Neural progenitor cell (in vitro differentiated cells): ENCODE results near the gene TBC1D1.

Experiments used
- CTCF ChIP-seq: fragments of 200-600 bp; sonication (generic); IDR thresholded peaks from 2 replicates; pipeline ENCODE4 v1.5.1; 2017; ENCODE audit warnings: antibody characterized with exemption, mild to moderate bottlenecking
- EZH2 ChIP-seq: fragments of 200-600 bp; sonication (generic); IDR thresholded peaks from 2 replicates; pipeline ENCODE4 v1.6.1; 2017; ENCODE audit warnings: antibody characterized with exemption, mild to moderate bottlenecking, moderate library complexity
- EZH2phosphoT487 ChIP-seq: fragments of 200-600 bp; sonication (generic); IDR thresholded peaks from 2 replicates; pipeline ENCODE4 v1.6.1; 2017; ENCODE audit warnings: antibody characterized with exemption

- TF ChIP-seq CTCF (no peak), EZH2phosphoT487 (no peak), EZH2 (no peak)
Measured at GRCh38 chr4:38076153-38076669, 185.3 kb downstream of the TBC1D1 start.
